ENCODE measurements around the gene ZNF133.

ZNF133 gene

GRCh38 chr20:18364768-18365167 lies 76.4 kb downstream of the ZNF133 start:
- no peak for DNase-seq

Data from right forelimb (tissue), 1 donor.